Measurements from ENCODE around the gene PCDHB12. TPM values are rescaled to one million over a fixed set of nuclear protein-coding genes. Genes with fewer than 3 reads are reported as not detected.
"Not testable (repeated sequence)": the region's sequence is repeated elsewhere in the genome, so short reads cannot be mapped to it uniquely, and the experiment has no call there.

The PCDHB12 gene
- 0.44 TPM for total RNA-seq (2021; ENCODE audit: unreplicated experiment)
- 0.50 TPM for polyA plus RNA-seq (2012; ENCODE audit: insufficient read length)
- percentile 31 among the genes with signal in this experiment for Bru-seq, nascent RNA
- percentile 39 among the genes with signal in this experiment for BruChase-seq, experiment 1, labeled RNA remaining after a 2-hour chase
- percentile 42 among the genes with signal in this experiment for BruChase-seq, experiment 2, labeled RNA remaining after a 6-hour chase
- long read RNA-seq, result 0 reads

DNA sequence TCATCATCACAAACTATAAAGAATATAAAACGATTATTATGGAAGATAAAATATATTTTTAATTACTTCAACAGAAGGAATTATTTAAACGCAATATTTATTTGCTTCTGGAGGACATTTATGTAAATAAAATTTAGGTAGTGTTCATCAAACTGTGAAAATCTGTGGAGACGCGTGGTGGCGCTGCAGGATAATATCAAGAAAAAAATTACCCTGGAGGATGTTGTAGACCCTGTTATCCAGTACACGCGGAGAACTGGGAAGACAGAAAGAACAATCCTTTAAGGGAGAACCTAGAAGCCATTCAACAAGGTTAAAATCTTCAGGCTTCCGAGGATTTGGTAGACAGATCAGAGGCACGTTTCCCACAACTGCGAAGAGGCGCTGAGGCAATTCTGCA is at the start of gene PCDHB12:
PCDHB12 (plus strand) TSS at position 242 of the 400 bp plus-strand sequence. CDS start 189 bp downstream, outside the sequence.
- POLR2A ChIA-PET, result no interaction called here
- Histone ChIP-seq H3K36me3 (ENCODE audit: control insufficient read depth, insufficient read depth, low read length) (no peaks in the 10 kb centered on the region), H3K27ac (ENCODE audit: low read length) (no peak within 1 kb of the TSS), H3K4me1 (ENCODE audit: control insufficient read depth, insufficient read depth, low read length) (no peaks in the 10 kb centered on the region), H3K4me3 (ENCODE audit: low read depth in 2 of 2, low read length in 2 of 2) (no peak within 1 kb of the TSS; a peak in 1 of 4 replicates), H3K27me3 (ENCODE audit: control insufficient read depth, insufficient read depth, low read length) (peaks cover 9% of the 10 kb centered on the region), H3K9me3 (ENCODE audit: control insufficient read depth, insufficient read depth, low read depth, low read length) (no peaks in the 10 kb centered on the region)
- CTCF ChIA-PET, result interaction anchor here (1.0 to 1.2 kb wide), 2 partner anchors 8 to 112 kb away, joined by 3 to 4 read pairs; partner anchors contain the start of gene TAF7
- BruUV-seq (replicated peaks), result no TSS peak
- ATAC-seq, result no peak
- in situ Hi-C loops (cut with HindIII; ENCODE audit: low pct_unique_long_range_greater_than_20kb, low sequenced_read_pairs), result no loop called here
- intact Hi-C loops (cut with micrococcal nuclease; ENCODE audit: unreplicated experiment), result loop anchor here (5.0 kb wide), 1 partner anchor 349 kb away; no protein-coding TSS in a partner anchor
- TF ChIP-seq, protein P1, sequence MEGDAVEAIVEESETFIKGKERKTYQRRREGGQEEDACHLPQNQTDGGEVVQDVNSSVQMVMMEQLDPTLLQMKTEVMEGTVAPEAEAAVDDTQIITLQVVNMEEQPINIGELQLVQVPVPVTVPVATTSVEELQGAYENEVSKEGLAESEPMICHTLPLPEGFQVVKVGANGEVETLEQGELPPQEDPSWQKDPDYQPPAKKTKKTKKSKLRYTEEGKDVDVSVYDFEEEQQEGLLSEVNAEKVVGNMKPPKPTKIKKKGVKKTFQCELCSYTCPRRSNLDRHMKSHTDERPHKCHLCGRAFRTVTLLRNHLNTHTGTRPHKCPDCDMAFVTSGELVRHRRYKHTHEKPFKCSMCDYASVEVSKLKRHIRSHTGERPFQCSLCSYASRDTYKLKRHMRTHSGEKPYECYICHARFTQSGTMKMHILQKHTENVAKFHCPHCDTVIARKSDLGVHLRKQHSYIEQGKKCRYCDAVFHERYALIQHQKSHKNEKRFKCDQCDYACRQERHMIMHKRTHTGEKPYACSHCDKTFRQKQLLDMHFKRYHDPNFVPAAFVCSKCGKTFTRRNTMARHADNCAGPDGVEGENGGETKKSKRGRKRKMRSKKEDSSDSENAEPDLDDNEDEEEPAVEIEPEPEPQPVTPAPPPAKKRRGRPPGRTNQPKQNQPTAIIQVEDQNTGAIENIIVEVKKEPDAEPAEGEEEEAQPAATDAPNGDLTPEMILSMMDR (IDR thresholded peaks at IDR 0.05), result peak; percentile 67
- no peak for TF ChIP-seq POLR2AphosphoS5 (IDR thresholded peaks at IDR 0.05; ENCODE audit: low read depth, low read length)
- DNase-seq (ENCODE audit: low read depth, low spot score), result no peak

DNA sequence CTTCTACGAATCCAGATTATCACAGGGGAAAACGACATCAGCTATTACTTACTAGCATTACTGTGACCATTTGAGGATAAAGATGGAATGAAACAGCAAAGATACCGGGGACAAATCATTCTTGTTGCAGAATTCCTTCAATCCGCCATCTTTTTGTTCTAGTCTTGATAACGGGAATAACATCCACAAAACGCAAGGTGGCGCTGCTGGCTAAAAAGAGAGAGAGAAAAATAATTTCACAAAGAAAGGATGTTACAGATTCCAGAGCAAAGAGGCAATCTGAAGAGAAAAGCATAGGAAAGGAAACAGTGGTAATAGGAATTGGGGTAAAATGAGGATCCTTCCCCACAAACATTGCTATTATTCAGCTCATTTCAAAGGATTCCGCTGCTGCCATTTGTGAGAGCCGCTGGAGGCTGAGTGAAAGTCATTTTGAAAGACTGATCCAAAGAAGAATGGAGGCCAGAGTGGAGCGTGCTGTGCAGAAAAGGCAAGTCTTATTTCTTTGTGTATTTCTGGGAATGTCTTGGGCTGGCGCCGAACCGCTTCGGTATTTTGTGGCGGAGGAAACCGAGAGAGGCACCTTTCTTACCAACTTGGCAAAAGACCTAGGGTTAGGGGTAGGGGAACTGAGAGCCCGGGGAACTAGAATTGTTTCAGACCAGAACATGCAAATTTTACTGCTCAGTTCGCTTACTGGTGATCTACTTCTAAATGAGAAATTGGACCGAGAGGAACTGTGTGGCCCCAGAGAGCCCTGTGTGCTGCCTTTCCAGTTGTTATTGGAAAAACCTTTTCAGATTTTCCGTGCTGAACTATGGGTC is 35.9 kb upstream of the PCDHB12 start, which contains the start of gene PCDHB7:
PCDHB7 (plus strand) TSS at position 264 of the 824 bp plus-strand sequence; CDS start at position 456, 192 bp downstream.
- 0 out of 4 replicates have a peak within 1 kb of the TSS, but pooled peaks of 1 of the 2 experiments have one; percentile 12 for H3K4me3 ChIP-seq (ENCODE audit: low read depth in 2 of 2, low read length in 2 of 2)
- CTCF ChIA-PET, result interaction anchor here (1.2 kb wide), 1 partner anchor 78 kb away, joined by 6 read pairs; the partner anchor contains the start of gene PCDHB2
- no peak for DNase-seq (ENCODE audit: low read depth, low spot score)

DNA sequence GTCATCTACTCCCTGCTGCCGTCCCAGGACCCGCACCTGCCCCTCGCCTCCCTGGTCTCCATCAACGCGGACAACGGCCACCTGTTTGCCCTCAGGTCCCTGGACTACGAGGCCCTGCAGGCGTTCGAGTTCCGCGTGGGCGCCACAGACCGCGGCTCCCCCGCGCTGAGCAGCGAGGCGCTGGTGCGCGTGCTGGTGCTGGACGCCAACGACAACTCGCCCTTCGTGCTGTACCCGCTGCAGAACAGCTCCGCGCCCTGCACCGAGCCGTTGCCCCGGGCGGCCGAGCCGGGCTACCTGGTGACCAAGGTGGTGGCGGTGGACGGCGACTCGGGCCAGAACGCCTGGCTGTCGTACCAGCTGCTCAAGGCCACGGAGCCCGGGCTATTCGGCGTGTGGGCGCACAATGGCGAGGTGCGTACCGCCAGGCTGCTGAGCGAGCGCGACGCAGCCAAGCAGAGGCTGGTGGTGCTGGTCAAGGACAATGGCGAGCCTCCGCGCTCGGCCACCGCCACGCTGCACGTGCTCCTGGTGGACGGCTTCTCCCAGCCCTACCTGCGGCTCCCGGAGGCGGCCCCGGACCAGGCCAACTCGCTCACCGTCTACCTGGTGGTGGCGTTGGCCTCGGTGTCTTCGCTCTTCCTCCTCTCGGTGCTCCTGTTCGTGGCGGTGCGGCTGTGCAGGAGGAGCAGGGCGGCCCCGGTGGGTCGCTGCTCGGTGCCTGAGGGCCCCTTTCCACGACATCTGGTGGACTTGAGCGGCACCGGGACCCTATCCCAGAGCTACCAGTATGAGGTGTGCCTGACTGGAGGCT is 34.0 kb upstream of the PCDHB12 start:
- in situ Hi-C loops (cut with HindIII; ENCODE audit: low pct_unique_long_range_greater_than_20kb, low sequenced_read_pairs) (loop anchor here (25.0 kb wide), 2 partner anchors 87 to 163 kb away; partner anchors contain the start of genes PCDHB2, PCDHGA1, PCDHGA2 and PCDHGA3), intact Hi-C loops (cut with micrococcal nuclease; ENCODE audit: unreplicated experiment) (loop anchor here (5.0 kb wide), 1 partner anchor 82 kb away; the partner anchor contains the start of gene PCDHB2)
- H3K4me3 ChIP-seq (ENCODE audit: low read depth in 2 of 2, low read length in 2 of 2); H3K36me3 ChIP-seq (ENCODE audit: control insufficient read depth, insufficient read depth, low read length); DNase-seq (ENCODE audit: low read depth, low spot score); H3K9me3 ChIP-seq (ENCODE audit: control insufficient read depth, insufficient read depth, low read depth, low read length); BruUV-seq (replicated peaks); H3K4me1 ChIP-seq (ENCODE audit: control insufficient read depth, insufficient read depth, low read length); CTCF ChIA-PET; ATAC-seq; H3K27ac ChIP-seq (ENCODE audit: low read length); POLR2A ChIA-PET: not testable (repeated sequence)
- H3K27me3 ChIP-seq (ENCODE audit: control insufficient read depth, insufficient read depth, low read length), result peaks cover 24% of the 10 kb centered on the region

More for the DNA sequence above, 35.9 kb upstream of the PCDHB12 start, which contains the start of gene PCDHB7:
- no TSS peak for BruUV-seq (replicated peaks)
- Histone ChIP-seq H3K9me3 (ENCODE audit: control insufficient read depth, insufficient read depth, low read depth, low read length) (no peaks in the 10 kb centered on the region), H3K27ac (ENCODE audit: low read length) (no peak within 1 kb of the TSS), H3K36me3 (ENCODE audit: control insufficient read depth, insufficient read depth, low read length) (no peaks in the 10 kb centered on the region), H3K4me1 (ENCODE audit: control insufficient read depth, insufficient read depth, low read length) (peaks cover 7% of the 10 kb centered on the region), H3K27me3 (ENCODE audit: control insufficient read depth, insufficient read depth, low read length) (peaks cover 24% of the 10 kb centered on the region)
- no peak for ATAC-seq
- TF ChIP-seq SIN3A (IDR thresholded peaks at IDR 0.05; ENCODE audit: borderline replicate concordance, insufficient read depth, low read depth, low read length) (no peak), POLR2AphosphoS5 (IDR thresholded peaks at IDR 0.05; ENCODE audit: low read depth, low read length) (no peak), TCF7L2 (IDR thresholded peaks at IDR 0.05; ENCODE audit: low read depth, low read length) (no peak)
- TF ChIP-seq, protein P1 (IDR thresholded peaks at IDR 0.05), result peak; percentile 73
- TF ChIP-seq, protein P2, sequence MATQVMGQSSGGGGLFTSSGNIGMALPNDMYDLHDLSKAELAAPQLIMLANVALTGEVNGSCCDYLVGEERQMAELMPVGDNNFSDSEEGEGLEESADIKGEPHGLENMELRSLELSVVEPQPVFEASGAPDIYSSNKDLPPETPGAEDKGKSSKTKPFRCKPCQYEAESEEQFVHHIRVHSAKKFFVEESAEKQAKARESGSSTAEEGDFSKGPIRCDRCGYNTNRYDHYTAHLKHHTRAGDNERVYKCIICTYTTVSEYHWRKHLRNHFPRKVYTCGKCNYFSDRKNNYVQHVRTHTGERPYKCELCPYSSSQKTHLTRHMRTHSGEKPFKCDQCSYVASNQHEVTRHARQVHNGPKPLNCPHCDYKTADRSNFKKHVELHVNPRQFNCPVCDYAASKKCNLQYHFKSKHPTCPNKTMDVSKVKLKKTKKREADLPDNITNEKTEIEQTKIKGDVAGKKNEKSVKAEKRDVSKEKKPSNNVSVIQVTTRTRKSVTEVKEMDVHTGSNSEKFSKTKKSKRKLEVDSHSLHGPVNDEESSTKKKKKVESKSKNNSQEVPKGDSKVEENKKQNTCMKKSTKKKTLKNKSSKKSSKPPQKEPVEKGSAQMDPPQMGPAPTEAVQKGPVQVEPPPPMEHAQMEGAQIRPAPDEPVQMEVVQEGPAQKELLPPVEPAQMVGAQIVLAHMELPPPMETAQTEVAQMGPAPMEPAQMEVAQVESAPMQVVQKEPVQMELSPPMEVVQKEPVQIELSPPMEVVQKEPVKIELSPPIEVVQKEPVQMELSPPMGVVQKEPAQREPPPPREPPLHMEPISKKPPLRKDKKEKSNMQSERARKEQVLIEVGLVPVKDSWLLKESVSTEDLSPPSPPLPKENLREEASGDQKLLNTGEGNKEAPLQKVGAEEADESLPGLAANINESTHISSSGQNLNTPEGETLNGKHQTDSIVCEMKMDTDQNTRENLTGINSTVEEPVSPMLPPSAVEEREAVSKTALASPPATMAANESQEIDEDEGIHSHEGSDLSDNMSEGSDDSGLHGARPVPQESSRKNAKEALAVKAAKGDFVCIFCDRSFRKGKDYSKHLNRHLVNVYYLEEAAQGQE (IDR thresholded peaks at IDR 0.05; ENCODE audit: insufficient read depth in 1 of 2, low read depth in 2 of 2, low read length in 1 of 2), result no peak
- in situ Hi-C loops (cut with HindIII; ENCODE audit: low pct_unique_long_range_greater_than_20kb, low sequenced_read_pairs) (no loop called here), intact Hi-C loops (cut with micrococcal nuclease; ENCODE audit: unreplicated experiment) (no loop called here)
- POLR2A ChIA-PET, result no interaction called here
